PC-3 (cell line): Measurements from ENCODE around the gene PLPPR5. TPM values are rescaled to one million over a fixed set of nuclear protein-coding genes. Genes with fewer than 3 reads are reported as not detected.

Source experiments
- ATAC-seq: fragments of 200-7000 bp; cut with Tn5 transposase; 2 replicates; pipeline ENCODE4 v1.9.1; 2020; ENCODE audit warnings: mild to moderate bottlenecking, moderate library complexity
- BruUV-seq: library from RNA; stranded (reverse); fragments of 400-500 nt; replicated peaks from 2 replicates; lab custom pipeline; 2021; lab: Mats Ljungman, UMichigan
- CTCF ChIA-PET: fragments of 300-600 bp; sonication (Branson Sonifier 250); formaldehyde crosslinking; loops from one replicate; lab custom pipeline; 2022; ENCODE audit warnings: antibody characterized with exemption; lab: Charles Lee
- POLR2A ChIA-PET: fragments of 300-600 bp; sonication (Branson Sonifier 250); formaldehyde crosslinking; loops from one replicate; lab custom pipeline; 2022; ENCODE audit warnings: antibody characterized with exemption; ENCODE audit not compliant: unreplicated experiment; lab: Charles Lee
- DNase-seq: peaks from one replicate; pipeline ENCODE4 v3.0.0-alpha.2; 2015
- H2AFZ ChIP-seq: fragments of 300-600 bp; sonication (generic); 2 replicates; pipeline ENCODE4 v1.6.0; 2016; ENCODE audit warnings: antibody characterized with exemption, low read length
- H3F3A ChIP-seq: fragments of 300-600 bp; sonication (generic); one replicate; pipeline ENCODE4 v1.6.0; 2017; ENCODE audit warnings: antibody characterized with exemption, low read length, control low read depth, mild to moderate bottlenecking; ENCODE audit not compliant: unreplicated experiment
- H3K27ac ChIP-seq: fragments of 300-600 bp; sonication (generic); 2 replicates; pipeline ENCODE4 v1.5.1; 2016; ENCODE audit warnings: mild to moderate bottlenecking, low read length
- H3K27me3 ChIP-seq: fragments of 300-600 bp; sonication (generic); 2 replicates; pipeline ENCODE4 v1.6.1; 2016; ENCODE audit warnings: low read length, mixed read lengths
- H3K36me3 ChIP-seq: fragments of 300-600 bp; sonication (generic); 2 replicates; pipeline ENCODE4 v1.6.1; 2016; ENCODE audit warnings: low read depth, mixed run types, low read length, mixed read lengths
- H3K4me1 ChIP-seq: fragments of 300-600 bp; sonication (generic); 2 replicates; pipeline ENCODE4 v1.5.1; 2016; ENCODE audit warnings: low read length; ENCODE audit not compliant: insufficient read depth
- H3K4me2 ChIP-seq: fragments of 300-600 bp; sonication (generic); 2 replicates; pipeline ENCODE4 v1.6.0; 2016; ENCODE audit warnings: low read length
- H3K4me3 ChIP-seq: fragments of 300-600 bp; sonication (generic); 2 replicates; pipeline ENCODE4 v1.5.1; 2016; ENCODE audit warnings: mild to moderate bottlenecking, low read length, mixed read lengths
- H3K79me2 ChIP-seq: fragments of 300-600 bp; sonication (generic); 2 replicates; pipeline ENCODE4 v1.6.1; 2017; ENCODE audit warnings: low read length, mixed read lengths
- H3K9ac ChIP-seq: fragments of 300-600 bp; sonication (generic); 2 replicates; pipeline ENCODE4 v1.6.0; 2016; ENCODE audit warnings: mild to moderate bottlenecking, low read length
- H3K9me2 ChIP-seq: fragments of 300-600 bp; sonication (generic); replicated peaks from 2 replicates; pipeline ENCODE4 v1.6.1; 2016; ENCODE audit warnings: mixed run types, low read length, mixed read lengths
- H3K9me3 ChIP-seq: fragments of 300-600 bp; sonication (generic); 2 replicates; pipeline ENCODE4 v1.6.1; 2016; ENCODE audit warnings: low read length, mixed read lengths
- H4K20me1 ChIP-seq: fragments of 300-600 bp; sonication (generic); 2 replicates; pipeline ENCODE4 v1.6.1; 2016; ENCODE audit warnings: low read length, mixed read lengths
- CTCF ChIP-seq: fragments of 300-600 bp; sonication (generic); conservative IDR thresholded peaks from 2 replicates; pipeline ENCODE4 v1.5.1; 2017; ENCODE audit warnings: antibody characterized with exemption, low read depth, mild to moderate bottlenecking, low read length
- EZH2 ChIP-seq: fragments of 300-600 bp; sonication (generic); IDR thresholded peaks from one replicate; pipeline ENCODE4 v1.6.1; 2017; ENCODE audit warnings: antibody characterized with exemption, mild to moderate bottlenecking, low read length; ENCODE audit not compliant: unreplicated experiment
- EZH2phosphoT487 ChIP-seq: fragments of 300-600 bp; sonication (generic); IDR thresholded peaks from 2 replicates; pipeline ENCODE4 v1.6.1; 2018; ENCODE audit warnings: mild to moderate bottlenecking, antibody characterized with exemption, low read length, borderline replicate concordance
- intact Hi-C: fragments of 100-400 bp; cut with micrococcal nuclease; formaldehyde crosslinking; loops from 2 replicates; pipeline ENCODE4 v1.9.0; 2023
- total RNA-seq: library from RNA; depleted of rRNA; stranded (reverse); fragments of >200 nt; gene quantifications from 2 replicates; pipeline ENCODE4 v1.2.3, GENCODE V29; 2014

PLPPR5 gene
- total RNA-seq, 1 experiment from 2014 or later, result 2.1 TPM

- CTCF ChIA-PET, result no interaction called here
- Histone ChIP-seq H3K4me2 (no peak overlapping the region), H3K27ac (no peak overlapping the region), H3F3A (no peaks in the 10 kb centered on the region), H3K79me2 (no peaks in the 10 kb centered on the region), H2AFZ (no peak overlapping the region), H3K4me1 (no peaks in the 10 kb centered on the region), H4K20me1 (no peaks in the 10 kb centered on the region), H3K9me2 (no peaks in the 10 kb centered on the region), H3K9ac (no peak overlapping the region), H3K27me3 (no peaks in the 10 kb centered on the region), H3K36me3 (no peaks in the 10 kb centered on the region), H3K4me3 (no peak overlapping the region), H3K9me3 (no peaks in the 10 kb centered on the region)
- POLR2A ChIA-PET, result no interaction called here
- DNase-seq, result no peak
- intact Hi-C loops, result no loop called here
- BruUV-seq, result no TSS peak
- no peak for ATAC-seq
- TF ChIP-seq EZH2phosphoT487, result no peak
- TF ChIP-seq CTCF, result no peak
- TF ChIP-seq EZH2, result no peak
These were observed 73.4 kb downstream of the PLPPR5 start for GRCh38 chr1:98931128-98931835.

GRCh38 chr1:98929437-98929836 is 75.2 kb downstream of the PLPPR5 start:
- H3K36me3 ChIP-seq, result no peaks in the 10 kb centered on the region
- DNase-seq, result no peak
- no peak overlapping the region for H3K4me3 ChIP-seq
- no peak overlapping the region for H3K27ac ChIP-seq
- TF ChIP-seq EZH2 (no peak), EZH2phosphoT487 (no peak), CTCF (no peak)
- ChIA-PET POLR2A (no interaction called here), CTCF (no interaction called here)
- H3K9ac ChIP-seq, result no peak overlapping the region
- no peaks in the 10 kb centered on the region for H3K9me2 ChIP-seq
- H2AFZ ChIP-seq, result no peak overlapping the region
- no peak for ATAC-seq
- BruUV-seq, result no TSS peak
- no peaks in the 10 kb centered on the region for H3K79me2 ChIP-seq
- no peaks in the 10 kb centered on the region for H3F3A ChIP-seq
- H3K9me3 ChIP-seq, result no peaks in the 10 kb centered on the region
- H4K20me1 ChIP-seq, result no peaks in the 10 kb centered on the region
- intact Hi-C loops, result no loop called here
- no peak overlapping the region for H3K4me2 ChIP-seq
- H3K4me1 ChIP-seq, result peaks cover 10% of the 10 kb centered on the region
- H3K27me3 ChIP-seq, result no peaks in the 10 kb centered on the region

- BruUV-seq, result no TSS peak
- H3K4me1 ChIP-seq, result peaks cover 34% of the 10 kb centered on the region
- ChIA-PET CTCF (no interaction called here), POLR2A (interaction anchor here (0.7 kb wide), 1 partner anchor 543 kb away, joined by 3 read pairs; no protein-coding TSS in a partner anchor)
- H3K9me2 ChIP-seq, result no peaks in the 10 kb centered on the region
- no peak overlapping the region for H3K9ac ChIP-seq
- no peak overlapping the region for H2AFZ ChIP-seq
- TF ChIP-seq EZH2 (no peak), CTCF (no peak), EZH2phosphoT487 (no peak)
- H3K36me3 ChIP-seq, result no peaks in the 10 kb centered on the region
- intact Hi-C loops, result no loop called here
- no peak overlapping the region for H3K4me2 ChIP-seq
- H3F3A ChIP-seq, result peaks cover 5% of the 10 kb centered on the region
- no peaks in the 10 kb centered on the region for H3K9me3 ChIP-seq
- DNase-seq, result no peak
- H3K4me3 ChIP-seq, result no peak overlapping the region
- H3K27ac ChIP-seq, result no peak overlapping the region
- H4K20me1 ChIP-seq, result no peaks in the 10 kb centered on the region
- no peaks in the 10 kb centered on the region for H3K79me2 ChIP-seq
- no peaks in the 10 kb centered on the region for H3K27me3 ChIP-seq
- ATAC-seq, result no peak
These were observed 78.1 kb downstream of the PLPPR5 start for GRCh38 chr1:98926597-98926996.
